ENCODE results near the gene INTS2.

Gene INTS2

DNA sequence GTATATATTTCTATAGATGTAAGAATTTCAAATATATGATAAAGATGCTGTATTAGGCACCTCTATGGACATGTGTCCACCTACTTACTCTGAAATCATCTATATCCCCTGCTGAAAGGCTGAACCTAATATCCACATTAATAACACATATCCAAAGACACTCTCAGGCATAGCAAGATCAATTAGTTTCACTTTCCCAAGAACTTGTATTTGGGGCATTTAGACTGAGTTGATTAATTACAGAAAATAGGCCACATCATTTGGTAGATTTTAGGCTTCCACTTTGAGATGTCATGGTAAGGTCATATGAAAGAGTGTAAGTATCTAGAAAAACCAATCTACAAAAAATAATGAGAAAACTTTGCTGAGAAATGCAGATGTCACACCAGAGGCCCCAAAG lies 109.6 kb downstream of the INTS2 start:
- H3K4me1 Mint-ChIP-seq, result peaks cover 2% of the 10 kb centered on the region
- no peak for TF ChIP-seq CTCF (IDR thresholded peaks at IDR 0.05; ENCODE audit: unreplicated experiment in 3 of 3)

DNA sequence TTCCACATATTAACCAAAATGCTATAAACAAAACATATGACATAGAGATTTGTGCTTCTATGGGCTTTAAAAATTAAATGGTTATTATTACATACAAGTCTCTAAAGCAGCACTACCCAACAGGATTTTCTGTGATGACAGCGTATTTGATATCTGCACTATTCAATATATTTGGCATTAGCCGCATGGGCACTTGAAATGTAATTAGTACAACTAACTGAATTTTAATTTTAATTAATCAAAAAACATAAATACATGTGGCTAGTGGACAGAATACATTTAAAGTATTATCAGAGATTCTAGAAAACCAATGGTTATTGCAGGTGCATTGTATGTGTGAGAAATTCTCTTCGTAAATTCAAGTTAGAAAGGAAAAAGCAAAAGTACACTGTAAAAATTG lies 110.3 kb downstream of the INTS2 start:
- Mint-ChIP-seq H3K27ac (no peak overlapping the region), H3K36me3 (ENCODE audit: low read depth) (peaks cover 31% of the 10 kb centered on the region), H3K27me3 (ENCODE audit: low read depth) (no peaks in the 10 kb centered on the region), H3K9me3 (peaks cover 4% of the 10 kb centered on the region), H3K4me1 (peaks cover 8% of the 10 kb centered on the region), H3K4me3 (no peak overlapping the region)
- no peak for TF ChIP-seq CTCF (IDR thresholded peaks at IDR 0.05; ENCODE audit: unreplicated experiment in 3 of 3)

More for the DNA sequence above, 109.6 kb downstream of the INTS2 start:
- H3K9me3 Mint-ChIP-seq, result peaks cover 6% of the 10 kb centered on the region
- no peak overlapping the region for H3K27ac Mint-ChIP-seq
- no peaks in the 10 kb centered on the region for H3K27me3 Mint-ChIP-seq (ENCODE audit: low read depth)
- H3K4me3 Mint-ChIP-seq, result no peak overlapping the region
- peaks cover 36% of the 10 kb centered on the region for H3K36me3 Mint-ChIP-seq (ENCODE audit: low read depth)

GRCh38 chr17:61816538-61816937 lies 111.2 kb downstream of the INTS2 start:
- TF ChIP-seq CTCF (IDR thresholded peaks at IDR 0.05; ENCODE audit: unreplicated experiment in 3 of 3), result no peak
- Mint-ChIP-seq H3K9me3 (no peaks in the 10 kb centered on the region), H3K4me1 (peaks cover 8% of the 10 kb centered on the region), H3K4me3 (no peak overlapping the region), H3K27ac (no peak overlapping the region), H3K36me3 (ENCODE audit: low read depth) (peaks cover 23% of the 10 kb centered on the region), H3K27me3 (ENCODE audit: low read depth) (no peaks in the 10 kb centered on the region)

DNA sequence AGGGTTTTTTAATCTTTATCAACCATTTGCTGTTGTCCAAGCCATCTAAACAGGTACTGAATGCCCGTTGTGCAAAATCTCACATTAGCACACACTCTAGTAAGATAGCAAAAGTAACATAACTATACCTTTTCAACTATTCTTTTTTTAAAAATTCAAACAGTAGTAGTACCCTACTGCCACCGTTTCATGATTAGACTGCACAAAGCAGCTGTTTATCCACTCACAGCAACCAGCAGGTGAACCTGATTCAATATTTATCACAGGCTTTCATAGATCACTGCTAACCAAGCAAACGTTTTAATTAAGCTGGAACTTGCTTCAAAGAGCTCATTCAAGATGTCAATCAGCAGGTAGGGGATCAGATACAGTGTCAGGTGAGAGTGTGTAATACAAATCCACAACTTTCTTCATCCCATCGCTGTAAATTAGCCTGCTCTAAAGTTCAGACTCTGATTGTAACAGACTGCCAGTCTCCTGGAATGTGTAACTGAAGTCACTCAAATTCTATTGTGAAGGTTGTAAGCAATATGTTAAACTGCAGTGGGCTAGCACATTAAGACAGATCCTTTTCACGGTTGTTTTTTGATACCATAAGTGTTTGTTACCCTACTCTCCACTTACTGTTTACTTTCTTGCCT lies 111.8 kb downstream of the INTS2 start:
- Mint-ChIP-seq H3K27ac (no peak overlapping the region), H3K4me1 (peaks cover 8% of the 10 kb centered on the region), H3K27me3 (ENCODE audit: low read depth) (no peaks in the 10 kb centered on the region), H3K36me3 (ENCODE audit: low read depth) (peaks cover 19% of the 10 kb centered on the region), H3K4me3 (no peak overlapping the region), H3K9me3 (no peaks in the 10 kb centered on the region)
- TF ChIP-seq CTCF (IDR thresholded peaks at IDR 0.05; ENCODE audit: unreplicated experiment in 3 of 3), result no peak
